BLaER1 treated with 17β-estradiol and CSF1 and Interleukin-3, amounts not matched to agents 10 nM and 100 nM (cell line): ENCODE results near the gene KLHL15.

Source experiments
- H3K27ac ChIP-seq, 11 experiments: shearing (Covaris generic); formaldehyde crosslinking; 2 replicates each; pipeline ENCODE4 v1.8.1; 2022
- H3K27me3 ChIP-seq, 11 experiments: shearing (Covaris generic); formaldehyde crosslinking; 2 replicates each; pipeline ENCODE4 v1.8.1; 2022
- H3K36me3 ChIP-seq, 11 experiments: shearing (Covaris generic); formaldehyde crosslinking; 2 replicates each; pipeline ENCODE4 v1.8.1; 2022
- H3K4me1 ChIP-seq, 10 experiments: shearing (Covaris generic); formaldehyde crosslinking; 2 replicates each; pipeline ENCODE4 v1.8.1; 2022
- H3K4me2 ChIP-seq, 11 experiments: shearing (Covaris generic); formaldehyde crosslinking; 2 replicates each; pipeline ENCODE4 v1.8.1; 2022
- H3K4me3 ChIP-seq, 10 experiments: shearing (Covaris generic); formaldehyde crosslinking; 2 replicates each; pipeline ENCODE4 v1.8.1; 2022
- H3K9ac ChIP-seq, 11 experiments: shearing (Covaris generic); formaldehyde crosslinking; 2 replicates each; pipeline ENCODE4 v1.8.1; 2022
- H3K9me3 ChIP-seq, 11 experiments: shearing (Covaris generic); formaldehyde crosslinking; replicated peaks in 1 of 11; 2 replicates each; pipeline ENCODE4 v1.8.1; 2022
- H4K20me1 ChIP-seq, 11 experiments: shearing (Covaris generic); formaldehyde crosslinking; 2 replicates each; pipeline ENCODE4 v1.8.1; 2022
- Cebpa-rat ChIP-seq, 11 experiments: shearing (Covaris generic); IDR thresholded peaks; 2 replicates each; pipeline ENCODE4 v1.8.1; 2022

Gene KLHL15

GRCh38 chrX:24037729-24038128, 10.7 kb upstream of the KLHL15 start:
- Histone ChIP-seq H3K4me3 (no peak overlapping the region), H3K27me3 (peaks cover 0 to 76% (median 12%) of the 10 kb centered on the region in 11 experiments; a peak in 15 of 22 replicates), H3K27ac (no peak overlapping the region), H3K4me2 (no peak overlapping the region), H3K9ac (no peak overlapping the region), H3K36me3 (no peaks in the 10 kb centered on the region), H3K9me3 (no peaks in the 10 kb centered on the region), H3K4me1 (no peaks in the 10 kb centered on the region), H4K20me1 (peaks cover 0 to 5% (median 0%) of the 10 kb centered on the region in 11 experiments; a peak in 2 of 22 replicates)
- TF ChIP-seq Cebpa-rat (IDR thresholded peaks at IDR 0.05), result no peak

GRCh38 chrX:24034485-24034884, 7.5 kb upstream of the KLHL15 start:
- H3K9me3 ChIP-seq, result no peaks in the 10 kb centered on the region
- peaks cover 4 to 82% (median 21%) of the 10 kb centered on the region in 11 experiments; a peak in 16 of 22 replicates for H3K27me3 ChIP-seq
- H3K4me1 ChIP-seq, result no peaks in the 10 kb centered on the region
- H4K20me1 ChIP-seq, result peaks cover 0 to 5% (median 0%) of the 10 kb centered on the region in 11 experiments; a peak in 2 of 22 replicates
- H3K4me2 ChIP-seq, result no peak overlapping the region
- H3K27ac ChIP-seq, result no peak overlapping the region
- H3K36me3 ChIP-seq, result no peaks in the 10 kb centered on the region
- no peak overlapping the region for H3K4me3 ChIP-seq
- no peak overlapping the region for H3K9ac ChIP-seq
- TF ChIP-seq Cebpa-rat (IDR thresholded peaks at IDR 0.05), result no peak

DNA sequence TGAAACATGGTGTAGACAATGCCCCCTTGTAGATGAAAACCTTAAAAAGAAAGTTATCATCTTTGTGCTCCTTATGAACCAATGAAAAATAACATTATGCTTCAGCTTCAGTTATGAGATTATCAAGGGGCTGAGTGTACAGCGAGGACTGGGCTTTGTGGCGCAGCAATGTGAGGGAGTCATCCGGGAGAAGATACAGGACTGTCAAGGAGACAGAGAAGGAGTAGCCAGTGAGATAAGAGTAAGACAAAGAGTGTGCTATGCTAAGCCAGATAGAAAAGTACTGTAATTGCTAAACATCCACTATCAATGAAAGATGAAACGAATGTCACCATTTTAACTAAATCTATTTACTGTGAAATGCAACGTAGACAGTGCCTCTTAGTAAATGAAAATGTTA, 3.6 kb upstream of the KLHL15 start:
- Histone ChIP-seq H3K9me3 (no peaks in the 10 kb centered on the region; a peak in 1 of 22 replicates), H3K27ac (no peak overlapping the region), H3K36me3 (no peaks in the 10 kb centered on the region), H3K4me2 (no peak overlapping the region), H3K9ac (no peak overlapping the region), H4K20me1 (peaks cover 0 to 5% (median 0%) of the 10 kb centered on the region in 11 experiments; a peak in 2 of 22 replicates), H3K4me1 (no peaks in the 10 kb centered on the region), H3K4me3 (no peak overlapping the region), H3K27me3 (peaks cover 4 to 76% (median 21%) of the 10 kb centered on the region in 11 experiments; a peak in 16 of 22 replicates)
- no peak for TF ChIP-seq Cebpa-rat (IDR thresholded peaks at IDR 0.05)

- Histone ChIP-seq H3K4me1 (peaks cover 0 to 3% (median 0%) of the 10 kb centered on the region in 10 experiments; a peak in 3 of 20 replicates), H3K4me2 (no peak overlapping the region), H4K20me1 (peaks cover 0 to 20% (median 0%) of the 10 kb centered on the region in 11 experiments; a peak in 9 of 22 replicates), H3K36me3 (no peaks in the 10 kb centered on the region; a peak in 1 of 22 replicates), H3K4me3 (no peak overlapping the region), H3K9ac (no peak overlapping the region), H3K9me3 (peaks cover 5 to 11% (median 7%) of the 10 kb centered on the region in 11 experiments; a peak in 16 of 22 replicates), H3K27me3 (peaks cover 0 to 57% (median 14%) of the 10 kb centered on the region in 11 experiments; a peak in 14 of 22 replicates), H3K27ac (no peak overlapping the region)
- no peak for TF ChIP-seq Cebpa-rat (IDR thresholded peaks at IDR 0.05)
These were observed 999 bp upstream of the KLHL15 start for GRCh38 chrX:24027985-24028384.

- Histone ChIP-seq H3K4me3 (peak overlapping the region; percentile 57 to 94 (median 76)), H3K36me3 (peaks cover 0 to 15% (median 0%) of the 10 kb centered on the region in 11 experiments; a peak in 8 of 22 replicates), H3K27me3 (peaks cover 0 to 46% (median 9%) of the 10 kb centered on the region in 11 experiments; a peak in 14 of 22 replicates), H4K20me1 (peaks cover 0 to 29% (median 3%) of the 10 kb centered on the region in 11 experiments; a peak in 11 of 22 replicates), H3K9me3 (peaks cover 7 to 22% (median 11%) of the 10 kb centered on the region in 11 experiments; a peak in 16 of 22 replicates), H3K4me1 (peaks cover 0 to 8% (median 2%) of the 10 kb centered on the region in 10 experiments; a peak in 4 of 20 replicates), H3K9ac (peak overlapping the region; percentile 82 to 97 (median 90)), H3K4me2 (peak overlapping the region; percentile 31 to 81 (median 64); a peak in 21 of 22 replicates), H3K27ac (peak overlapping the region; percentile 84 to 96 (median 92))
- no peak for TF ChIP-seq Cebpa-rat (IDR thresholded peaks at IDR 0.05)
These were observed 554 bp downstream of the KLHL15 start for GRCh38 chrX:24026432-24026831.

- H4K20me1 ChIP-seq, result peaks cover 0 to 35% (median 9%) of the 10 kb centered on the region in 11 experiments; a peak in 12 of 22 replicates
- H3K36me3 ChIP-seq, result peaks cover 0 to 17% (median 0%) of the 10 kb centered on the region in 11 experiments; a peak in 8 of 22 replicates
- H3K4me1 ChIP-seq, result peaks cover 0 to 13% (median 4%) of the 10 kb centered on the region in 10 experiments; a peak in 8 of 20 replicates
- peaks cover 0 to 41% (median 9%) of the 10 kb centered on the region in 11 experiments; a peak in 14 of 22 replicates for H3K27me3 ChIP-seq
- H3K27ac ChIP-seq, result peak overlapping the region; percentile 84 to 96 (median 92)
- TF ChIP-seq Cebpa-rat (IDR thresholded peaks at IDR 0.05), result peak in 6 of 11 experiments; percentile 18 to 65 (median 49); a peak in 5 of 22 replicates
- H3K9ac ChIP-seq, result peak overlapping the region; percentile 82 to 97 (median 90)
- peaks cover 7 to 22% (median 11%) of the 10 kb centered on the region in 11 experiments; a peak in 16 of 22 replicates for H3K9me3 ChIP-seq
- H3K4me2 ChIP-seq, result peak overlapping the region; percentile 31 to 81 (median 64)
- peak overlapping the region; percentile 57 to 94 (median 76) for H3K4me3 ChIP-seq
These were observed 1.1 kb downstream of the KLHL15 start for GRCh38 chrX:24025741-24026403.

DNA sequence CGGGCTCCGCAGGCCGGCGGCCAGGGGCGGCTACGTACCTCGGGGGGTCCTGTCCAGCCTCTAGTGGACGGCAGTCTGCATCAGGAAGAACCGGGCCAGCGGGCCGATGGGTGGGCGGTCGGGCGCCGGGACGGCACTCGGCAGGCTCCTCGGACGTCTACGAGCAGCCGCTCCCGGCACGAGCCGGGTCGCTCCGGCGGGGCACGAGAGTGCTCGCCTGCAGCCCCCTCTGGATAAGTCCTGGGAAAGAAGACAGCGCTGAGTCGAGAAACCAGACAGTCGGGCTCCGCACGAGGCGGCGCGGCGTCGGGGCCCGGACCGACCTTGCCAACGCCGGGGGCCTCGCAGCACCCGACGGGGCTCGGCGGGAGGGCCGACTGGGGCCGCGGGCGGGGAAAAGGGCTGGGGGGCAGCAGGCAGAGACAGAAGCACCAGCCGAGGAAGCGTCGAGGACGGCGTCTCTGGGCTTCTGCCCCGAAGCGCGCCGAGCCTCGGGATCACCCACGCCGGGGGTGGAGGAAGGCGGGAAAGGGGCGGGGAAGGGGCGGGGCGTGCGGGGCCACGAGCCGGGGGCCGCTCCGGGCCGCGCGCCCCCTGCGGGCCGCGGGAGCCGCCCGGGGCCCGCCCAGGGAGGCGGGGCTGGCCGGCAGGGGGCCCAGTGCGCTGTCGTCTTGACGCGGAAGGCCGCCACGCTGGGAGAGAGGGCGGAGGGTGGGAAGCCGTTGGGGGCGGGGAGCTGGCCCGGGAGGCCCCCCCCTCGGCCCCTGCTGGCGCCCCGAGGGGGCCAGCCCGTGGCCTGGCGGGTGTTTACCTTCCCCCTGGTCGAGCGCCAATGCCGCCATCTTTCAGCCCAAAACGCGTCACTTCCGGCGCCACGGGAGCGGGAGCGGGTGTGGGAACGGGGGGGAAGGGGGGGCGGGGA, 1.9 kb downstream of the KLHL15 start:
- Histone ChIP-seq H3K9ac (peak overlapping the region; percentile 87 to 97 (median 93)), H3K4me2 (peak overlapping the region in 9 of 11 experiments; percentile 27 to 70 (median 64); a peak in 14 of 22 replicates), H3K36me3 (peaks cover 0 to 17% (median 0%) of the 10 kb centered on the region in 11 experiments; a peak in 8 of 22 replicates), H3K27me3 (peaks cover 0 to 33% (median 6%) of the 10 kb centered on the region in 11 experiments; a peak in 14 of 22 replicates), H3K4me3 (peak overlapping the region; percentile 77 to 94 (median 84)), H3K4me1 (peaks cover 0 to 18% (median 7%) of the 10 kb centered on the region in 10 experiments; a peak in 15 of 20 replicates), H3K9me3 (peaks cover 7 to 22% (median 11%) of the 10 kb centered on the region in 11 experiments; a peak in 16 of 22 replicates), H4K20me1 (peaks cover 0 to 43% (median 15%) of the 10 kb centered on the region in 11 experiments; a peak in 15 of 22 replicates), H3K27ac (peak overlapping the region; percentile 84 to 96 (median 92))
- TF ChIP-seq Cebpa-rat (IDR thresholded peaks at IDR 0.05), result no peak
